B cell (primary cell): ENCODE results near the gene ZNF555. TPM values are rescaled to one million over a fixed set of nuclear protein-coding genes. Genes with fewer than 3 reads are reported as not detected.

Experiments
- ATAC-seq: fragments of 200-7000 bp; cut with Tn5 transposase; one replicate; pipeline ENCODE4 v1.10.0; 2021; ENCODE audit warnings: low read depth, mild to moderate bottlenecking, moderate number of reproducible peaks, moderate library complexity
- CTCF ChIA-PET: fragments of 350-600 bp; sonication (Branson Sonifier 250); formaldehyde crosslinking; loops from one replicate; lab custom pipeline; 2021; ENCODE audit warnings: antibody characterized with exemption, inconsistent platforms; lab: Charles Lee
- POLR2A ChIA-PET: fragments of 350-600 bp; sonication (Branson Sonifier 250); formaldehyde crosslinking; loops from one replicate; lab custom pipeline; 2021; ENCODE audit warnings: antibody characterized with exemption; lab: Charles Lee
- DNase-seq: peaks from one replicate; pipeline ENCODE4 v3.0.0; 2013
- H2AFZ ChIP-seq: 2 replicates; pipeline ENCODE4 v1.6.1; 2012; ENCODE audit warnings: mild to moderate bottlenecking, low read depth, low read length; ENCODE audit not compliant: insufficient read depth, poor library complexity, severe bottlenecking
- H3K27ac ChIP-seq, 2 donors: 1 replicate in 1 of 2; 2 replicates in 1 of 2; pipeline ENCODE4 v1.5.1; 2012 to 2013; ENCODE audit warnings: low read length in 2 of 2, mild to moderate bottlenecking in 2 of 2, moderate library complexity in 1 of 2
- H3K27me3 ChIP-seq, 4 experiments: fragments of 200-600 bp in 1 of 4; sonication (generic) in 1 of 4; replicated peaks in 1 of 4; 1 replicate in 2 of 4; 2 replicates in 2 of 4; pipeline versions ENCODE4 v1.6.1 to v1.7.0; 2013 to 2016; ENCODE audit warnings: low read length in 3 of 4, mild to moderate bottlenecking in 2 of 4, mixed read lengths in 1 of 4, moderate library complexity in 1 of 4; ENCODE audit not compliant: insufficient read depth in 4 of 4, control insufficient read depth in 3 of 4; ENCODE audit errors: control extremely low read depth in 1 of 4
- H3K36me3 ChIP-seq, 2 experiments: replicated peaks in 1 of 2; 1 replicate in 1 of 2; 2 replicates in 1 of 2; pipeline versions ENCODE4 v1.6.1 to v1.7.1; 2013; ENCODE audit warnings: low read length in 1 of 2; ENCODE audit not compliant: insufficient read depth in 2 of 2, control insufficient read depth in 1 of 2; ENCODE audit errors: control extremely low read depth in 1 of 2, extremely low read depth in 1 of 2
- H3K4me1 ChIP-seq, 2 donors: fragments of 200-600 bp in 1 of 2; sonication (generic) in 1 of 2; 1 replicate in 1 of 2; 2 replicates in 1 of 2; pipeline versions ENCODE4 v1.5.1 to v1.6.1; 2013 to 2017; ENCODE audit warnings: low read length in 2 of 2; ENCODE audit not compliant: control insufficient read depth in 2 of 2, insufficient read depth in 2 of 2
- H3K4me2 ChIP-seq: replicated peaks from 2 replicates; pipeline ENCODE3; 2012; ENCODE audit warnings: mild to moderate bottlenecking, low read depth, low read length; ENCODE audit not compliant: poor library complexity, severe bottlenecking
- H3K4me3 ChIP-seq, 5 experiments: fragments of 200-600 bp in 1 of 5; sonication (generic) in 1 of 5; 1 replicate in 3 of 5; 2 replicates in 2 of 5; pipeline versions ENCODE4 v1.5.1 to v1.7.0; 2011 to 2016; ENCODE audit warnings: low read length in 4 of 5, mild to moderate bottlenecking in 4 of 5, low read depth in 2 of 5, control low read depth in 1 of 5, moderate library complexity in 1 of 5; ENCODE audit not compliant: insufficient read depth in 1 of 5; ENCODE audit errors: control extremely low read depth in 1 of 5, extremely low read depth in 1 of 5
- H3K79me2 ChIP-seq: fragments of 200-600 bp; sonication (generic); one replicate; pipeline ENCODE4 v1.6.0; 2016; ENCODE audit warnings: low read length; ENCODE audit not compliant: control insufficient read depth, insufficient read depth
- H3K9ac ChIP-seq: fragments of 200-600 bp; sonication (generic); 2 replicates; pipeline ENCODE4 v1.6.1; 2017; ENCODE audit warnings: mild to moderate bottlenecking, low read length, moderate library complexity
- H3K9me3 ChIP-seq, 3 donors: one replicate each; pipeline versions ENCODE4 v1.6.1 to v1.7.1; 2013; ENCODE audit warnings: low read length in 2 of 3; ENCODE audit not compliant: control insufficient read depth in 2 of 3, insufficient read depth in 1 of 3; ENCODE audit errors: control extremely low read depth in 1 of 3
- H4K20me1 ChIP-seq: 2 replicates; pipeline ENCODE4 v1.6.0; 2012; ENCODE audit warnings: mild to moderate bottlenecking, low read length; ENCODE audit not compliant: insufficient read depth, control insufficient read depth, poor library complexity, severe bottlenecking
- H3K27ac Mint-ChIP-seq: one replicate; pipeline ENCODE4 v1.8.0; 2021; ENCODE audit warnings: mixed read lengths
- H3K27me3 Mint-ChIP-seq: one replicate; pipeline ENCODE4 v1.8.0; 2021; ENCODE audit warnings: mixed read lengths
- H3K4me1 Mint-ChIP-seq: one replicate; pipeline ENCODE4 v1.8.0; 2021; ENCODE audit warnings: mixed read lengths
- H3K4me3 Mint-ChIP-seq: one replicate; pipeline ENCODE4 v1.8.0; 2021; ENCODE audit warnings: mixed read lengths
- H3K9me3 Mint-ChIP-seq: one replicate; pipeline ENCODE4 v1.8.0; 2022; ENCODE audit warnings: mixed read lengths; ENCODE audit not compliant: insufficient read depth
- CTCF ChIP-seq: fragments of 200-600 bp; IDR thresholded peaks from one replicate; pipeline ENCODE4 v1.8.0; 2022; ENCODE audit warnings: antibody characterized with exemption, mild to moderate bottlenecking
- EZH2 ChIP-seq: IDR thresholded peaks from 2 replicates; pipeline ENCODE4 v1.6.1; 2012; ENCODE audit warnings: borderline replicate concordance, low read depth, mild to moderate bottlenecking, moderate library complexity, low read length; ENCODE audit not compliant: insufficient read depth, poor library complexity, severe bottlenecking
- WGBS: methylation state at CpG from one replicate; pipeline ENCODE4 v1.1.5; 2013; ENCODE audit warnings: missing lambda C conversion rate; ENCODE audit not compliant: insufficient coverage; 5-methylcytosine and 5-hydroxymethylcytosine counted together
- intact Hi-C: fragments of 100-400 bp; cut with micrococcal nuclease; formaldehyde crosslinking; loops from one replicate; pipeline ENCODE4 v1.10.0; 2022
- polyA plus RNA-seq: library from polyadenylated mRNA; depleted of rRNA; stranded (reverse); fragments of >200 nt; gene quantifications from 2 replicates; pipeline ENCODE4 v1.2.3, GENCODE V29; 2012
- total RNA-seq, 2 donors: library from RNA; stranded (reverse); fragments of 120-200 nt in 1 of 2; gene quantifications; 1 replicate in 1 of 2; 2 replicates in 1 of 2; pipeline versions ENCODE4 v1.2.3 to v1.2.4, GENCODE V29; 2013 to 2022

Gene ZNF555
- total and polyA plus RNA-seq, 2 donors (not counting 1 experiment from before 2014, with no cell fraction given) = 1.8 to 7.4 TPM

- TF ChIP-seq EZH2 = no peak
- no peak for TF ChIP-seq CTCF
- ChIA-PET CTCF (no interaction called here), POLR2A (no interaction called here)
- H3K9me3 Mint-ChIP-seq = no peaks in the 10 kb centered on the region
- H3K79me2 ChIP-seq = peaks cover 42% of the 10 kb centered on the region
- H3K4me3 Mint-ChIP-seq = no peak overlapping the region
- H3K9me3 ChIP-seq = peaks cover 13 to 24% (median 14%) of the 10 kb centered on the region in 3 donors
- WGBS = 100% methylated on average over 3 of the region's 3 CpGs
- H4K20me1 ChIP-seq = no peaks in the 10 kb centered on the region
- intact Hi-C loops = no loop called here
- no peak overlapping the region for H3K9ac ChIP-seq
- no peak overlapping the region for H3K4me2 ChIP-seq
- H3K36me3 ChIP-seq = peaks cover 14 to 18% of the 10 kb centered on the region in 2 experiments
- peaks cover 21% of the 10 kb centered on the region for H3K4me1 Mint-ChIP-seq
- no peaks in the 10 kb centered on the region for H3K27me3 ChIP-seq
- no peaks in the 10 kb centered on the region for H3K27me3 Mint-ChIP-seq
- no peak for ATAC-seq
- H2AFZ ChIP-seq = no peak overlapping the region
- H3K27ac ChIP-seq = no peak overlapping the region
- H3K4me1 ChIP-seq = peaks cover 6 to 9% of the 10 kb centered on the region in 2 donors
- H3K27ac Mint-ChIP-seq = no peak overlapping the region
- no peak for DNase-seq
- no peak overlapping the region for H3K4me3 ChIP-seq
Measured at GRCh38 chr19:2847507-2847906, 6.2 kb downstream of the ZNF555 start.

DNA sequence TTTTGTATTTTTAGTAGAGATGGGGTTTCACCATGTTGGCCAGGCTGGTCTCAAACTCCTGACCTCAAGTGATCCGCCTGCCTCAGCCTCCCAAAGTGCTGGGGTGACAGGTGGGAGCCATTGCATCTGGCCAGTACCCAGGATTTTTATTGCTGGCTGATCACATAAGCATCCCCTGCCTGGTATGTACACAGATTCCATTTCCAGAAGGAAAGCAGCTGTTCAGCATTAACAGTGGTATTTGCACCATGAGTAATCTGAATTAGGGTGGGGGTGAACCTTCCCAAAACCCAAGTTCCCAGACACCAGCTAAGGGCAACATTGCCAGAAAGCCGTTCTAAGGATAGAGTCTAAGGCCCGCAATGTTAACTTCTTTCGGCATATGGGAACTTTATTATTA lies 7.3 kb downstream of the ZNF555 start:
- H3K4me1 Mint-ChIP-seq = peaks cover 12% of the 10 kb centered on the region
- no peak for DNase-seq
- H3K4me3 ChIP-seq = no peak overlapping the region
- 67% methylated on average over 3 of the region's 4 CpGs for WGBS
- H3K27me3 Mint-ChIP-seq = no peaks in the 10 kb centered on the region
- no peak overlapping the region for H3K27ac ChIP-seq
- ATAC-seq = no peak
- H3K79me2 ChIP-seq = peaks cover 41% of the 10 kb centered on the region
- H3K9ac ChIP-seq = no peak overlapping the region
- ChIA-PET CTCF (no interaction called here), POLR2A (no interaction called here)
- H3K9me3 ChIP-seq = peaks cover 24 to 27% (median 25%) of the 10 kb centered on the region in 3 donors
- no peaks in the 10 kb centered on the region for H3K27me3 ChIP-seq
- H3K36me3 ChIP-seq = peaks cover 25 to 29% of the 10 kb centered on the region in 2 experiments
- peaks cover 5% of the 10 kb centered on the region for H3K9me3 Mint-ChIP-seq
- peaks cover 3 to 5% of the 10 kb centered on the region in 2 donors for H3K4me1 ChIP-seq
- no peak overlapping the region for H3K4me2 ChIP-seq
- no peak overlapping the region for H3K4me3 Mint-ChIP-seq
- H3K27ac Mint-ChIP-seq = no peak overlapping the region
- TF ChIP-seq EZH2 (no peak), CTCF (no peak)
- no peak overlapping the region for H2AFZ ChIP-seq
- intact Hi-C loops = no loop called here
- no peaks in the 10 kb centered on the region for H4K20me1 ChIP-seq
